ENCODE data around the gene DCPS.

Gene DCPS

GRCh38 chr11:126284829-126285228, 19.0 kb upstream of the DCPS start:
- Histone ChIP-seq H3K36me3 (ENCODE audit: control insufficient read depth in 1 of 2, insufficient read depth in 2 of 2, low read length in 2 of 2) (no peaks in the 10 kb centered on the region), H3K23ac (ENCODE audit: low read length) (no peak overlapping the region)
- WGBS (ENCODE audit: extremely low coverage, insufficient coverage, insufficient read length): no CpG with 5 or more reads among the region's 6 CpGs

GRCh38 chr11:126288237-126288636, 15.6 kb upstream of the DCPS start:
- WGBS (ENCODE audit: extremely low coverage, insufficient coverage, insufficient read length): no CpG with 5 or more reads among the region's 6 CpGs
- H3K4me3 ChIP-seq (ENCODE audit: low read depth, low read length): no peak overlapping the region
- H2BK12ac ChIP-seq (ENCODE audit: low read length): no peak overlapping the region

More at GRCh38 chr11:126284829-126285228, 19.0 kb upstream of the DCPS start:
- peaks cover 8% of the 10 kb centered on the region for H3K79me1 ChIP-seq (ENCODE audit: low read length)
- H3K79me2 ChIP-seq (ENCODE audit: control insufficient read depth, insufficient read depth, low read length, poor library complexity): peaks cover 6% of the 10 kb centered on the region
- H3K27ac ChIP-seq (ENCODE audit: low read depth, low read length): no peak overlapping the region
- H4K91ac ChIP-seq (ENCODE audit: low read depth, low read length): no peak overlapping the region
- H3K9me3 ChIP-seq (ENCODE audit: insufficient read depth, low read depth, low read length): no peaks in the 10 kb centered on the region
- H2BK5ac ChIP-seq (ENCODE audit: low read depth, low read length, poor library complexity): no peak overlapping the region
- H3K4me2 ChIP-seq (ENCODE audit: low read length): no peak overlapping the region
- H2BK12ac ChIP-seq (ENCODE audit: low read length): no peak overlapping the region
- peaks cover 6 to 17% of the 10 kb centered on the region in 2 experiments for H3K4me1 ChIP-seq (ENCODE audit: control insufficient read depth in 1 of 2, insufficient read depth in 2 of 2, low read length in 2 of 2)
- H2AFZ ChIP-seq (ENCODE audit: insufficient read depth, low read length, poor library complexity): no peak overlapping the region
- no peak overlapping the region for H3K18ac ChIP-seq (ENCODE audit: low read length)
- no peak overlapping the region for H2AK5ac ChIP-seq (ENCODE audit: low read length)
- no peak overlapping the region for H3K14ac ChIP-seq (ENCODE audit: low read length)
- H4K12ac ChIP-seq (ENCODE audit: low read depth, low read length): no peak overlapping the region
- no peak overlapping the region for H2BK120ac ChIP-seq (ENCODE audit: insufficient read depth, low read length, poor library complexity)
- no peaks in the 10 kb centered on the region for H3K27me3 ChIP-seq (ENCODE audit: insufficient read depth, low read length)
- H4K8ac ChIP-seq (ENCODE audit: low read depth, low read length): no peak overlapping the region
- H3K9ac ChIP-seq (ENCODE audit: low read length): no peak overlapping the region
- peak; percentile 23 to 32 for DNase-seq
- H3K4me3 ChIP-seq (ENCODE audit: low read depth, low read length): no peak overlapping the region
- no peak overlapping the region for H3K4ac ChIP-seq (ENCODE audit: low read depth, low read length)

GRCh38 chr11:126290887-126291286, 13.0 kb upstream of the DCPS start:
- Histone ChIP-seq H3K4ac (ENCODE audit: low read depth, low read length) (no peak overlapping the region), H2BK12ac (ENCODE audit: low read length) (no peak overlapping the region), H2AK5ac (ENCODE audit: low read length) (no peak overlapping the region), H3K36me3 (ENCODE audit: control insufficient read depth in 1 of 2, insufficient read depth in 2 of 2, low read length in 2 of 2) (peaks cover 16 to 22% of the 10 kb centered on the region in 2 experiments), H2BK5ac (ENCODE audit: low read depth, low read length, poor library complexity) (peak overlapping the region; percentile 8), H4K91ac (ENCODE audit: low read depth, low read length) (peak overlapping the region; percentile 1), H3K27me3 (ENCODE audit: insufficient read depth, low read length) (no peaks in the 10 kb centered on the region), H3K4me1 (ENCODE audit: control insufficient read depth in 1 of 2, insufficient read depth in 2 of 2, low read length in 2 of 2) (peaks cover 13 to 14% of the 10 kb centered on the region in 2 experiments), H3K79me1 (ENCODE audit: low read length) (no peaks in the 10 kb centered on the region), H3K18ac (ENCODE audit: low read length) (no peak overlapping the region), H3K4me2 (ENCODE audit: low read length) (no peak overlapping the region), H3K79me2 (ENCODE audit: control insufficient read depth, insufficient read depth, low read length, poor library complexity) (no peaks in the 10 kb centered on the region), H3K23ac (ENCODE audit: low read length) (no peak overlapping the region), H3K4me3 (ENCODE audit: low read depth, low read length) (no peak overlapping the region), H3K27ac (ENCODE audit: low read depth, low read length) (peak overlapping the region; percentile 59), H3K9ac (ENCODE audit: low read length) (no peak overlapping the region), H3K9me3 (ENCODE audit: insufficient read depth, low read depth, low read length) (no peaks in the 10 kb centered on the region), H4K8ac (ENCODE audit: low read depth, low read length) (peak overlapping the region; percentile 50), H2BK120ac (ENCODE audit: insufficient read depth, low read length, poor library complexity) (no peak overlapping the region), H4K12ac (ENCODE audit: low read depth, low read length) (no peak overlapping the region), H2AFZ (ENCODE audit: insufficient read depth, low read length, poor library complexity) (peak overlapping the region; percentile 42), H3K14ac (ENCODE audit: low read length) (no peak overlapping the region)
- no CpG with 5 or more reads among the region's 12 CpGs for WGBS (ENCODE audit: extremely low coverage, insufficient coverage, insufficient read length)
- no peak for DNase-seq

More at GRCh38 chr11:126288237-126288636, 15.6 kb upstream of the DCPS start:
- Histone ChIP-seq H4K8ac (ENCODE audit: low read depth, low read length) (no peak overlapping the region), H4K91ac (ENCODE audit: low read depth, low read length) (no peak overlapping the region), H2BK120ac (ENCODE audit: insufficient read depth, low read length, poor library complexity) (no peak overlapping the region), H3K4me2 (ENCODE audit: low read length) (no peak overlapping the region), H3K23ac (ENCODE audit: low read length) (no peak overlapping the region), H3K36me3 (ENCODE audit: control insufficient read depth in 1 of 2, insufficient read depth in 2 of 2, low read length in 2 of 2) (peaks cover 11 to 14% of the 10 kb centered on the region in 2 experiments), H2AFZ (ENCODE audit: insufficient read depth, low read length, poor library complexity) (no peak overlapping the region), H2AK5ac (ENCODE audit: low read length) (no peak overlapping the region), H2BK5ac (ENCODE audit: low read depth, low read length, poor library complexity) (no peak overlapping the region), H3K79me2 (ENCODE audit: control insufficient read depth, insufficient read depth, low read length, poor library complexity) (peaks cover 4% of the 10 kb centered on the region), H4K12ac (ENCODE audit: low read depth, low read length) (no peak overlapping the region), H3K79me1 (ENCODE audit: low read length) (peaks cover 4% of the 10 kb centered on the region), H3K27me3 (ENCODE audit: insufficient read depth, low read length) (no peaks in the 10 kb centered on the region), H3K14ac (ENCODE audit: low read length) (no peak overlapping the region), H3K9ac (ENCODE audit: low read length) (no peak overlapping the region), H3K18ac (ENCODE audit: low read length) (no peak overlapping the region), H3K4me1 (ENCODE audit: control insufficient read depth in 1 of 2, insufficient read depth in 2 of 2, low read length in 2 of 2) (peaks cover 18 to 19% of the 10 kb centered on the region in 2 experiments), H3K4ac (ENCODE audit: low read depth, low read length) (no peak overlapping the region), H3K27ac (ENCODE audit: low read depth, low read length) (no peak overlapping the region), H3K9me3 (ENCODE audit: insufficient read depth, low read depth, low read length) (no peaks in the 10 kb centered on the region)
- no peak for DNase-seq

GRCh38 chr11:126293726-126294125, 10.1 kb upstream of the DCPS start:
- Histone ChIP-seq H3K4me3 (ENCODE audit: low read depth, low read length) (no peak overlapping the region), H3K4me2 (ENCODE audit: low read length) (no peak overlapping the region), H3K27ac (ENCODE audit: low read depth, low read length) (no peak overlapping the region), H4K8ac (ENCODE audit: low read depth, low read length) (no peak overlapping the region), H3K79me1 (ENCODE audit: low read length) (no peaks in the 10 kb centered on the region), H2AFZ (ENCODE audit: insufficient read depth, low read length, poor library complexity) (no peak overlapping the region), H2BK12ac (ENCODE audit: low read length) (no peak overlapping the region), H2AK5ac (ENCODE audit: low read length) (no peak overlapping the region), H2BK120ac (ENCODE audit: insufficient read depth, low read length, poor library complexity) (no peak overlapping the region), H4K12ac (ENCODE audit: low read depth, low read length) (no peak overlapping the region), H3K4me1 (ENCODE audit: control insufficient read depth in 1 of 2, insufficient read depth in 2 of 2, low read length in 2 of 2) (peaks cover 13 to 14% of the 10 kb centered on the region in 2 experiments), H3K4ac (ENCODE audit: low read depth, low read length) (no peak overlapping the region), H4K91ac (ENCODE audit: low read depth, low read length) (no peak overlapping the region), H3K9me3 (ENCODE audit: insufficient read depth, low read depth, low read length) (no peaks in the 10 kb centered on the region), H3K9ac (ENCODE audit: low read length) (no peak overlapping the region), H2BK5ac (ENCODE audit: low read depth, low read length, poor library complexity) (no peak overlapping the region), H3K36me3 (ENCODE audit: control insufficient read depth in 1 of 2, insufficient read depth in 2 of 2, low read length in 2 of 2) (peaks cover 16 to 22% of the 10 kb centered on the region in 2 experiments), H3K18ac (ENCODE audit: low read length) (no peak overlapping the region), H3K14ac (ENCODE audit: low read length) (no peak overlapping the region), H3K23ac (ENCODE audit: low read length) (no peak overlapping the region), H3K79me2 (ENCODE audit: control insufficient read depth, insufficient read depth, low read length, poor library complexity) (no peaks in the 10 kb centered on the region), H3K27me3 (ENCODE audit: insufficient read depth, low read length) (no peaks in the 10 kb centered on the region)
- DNase-seq: no peak
- WGBS (ENCODE audit: extremely low coverage, insufficient coverage, insufficient read length): no CpG with 5 or more reads among the region's 5 CpGs
